Eye (tissue), 1 donor: ENCODE results near the gene TMEM44.
"Not testable (repeated sequence)": the region's sequence is repeated elsewhere in the genome, so short reads cannot be mapped to it uniquely, and the experiment has no call there.

Experiments used
- DNase-seq: peaks from one replicate; pipeline ENCODE4 v3.0.0-alpha.2; 2015

TMEM44 gene

DNA sequence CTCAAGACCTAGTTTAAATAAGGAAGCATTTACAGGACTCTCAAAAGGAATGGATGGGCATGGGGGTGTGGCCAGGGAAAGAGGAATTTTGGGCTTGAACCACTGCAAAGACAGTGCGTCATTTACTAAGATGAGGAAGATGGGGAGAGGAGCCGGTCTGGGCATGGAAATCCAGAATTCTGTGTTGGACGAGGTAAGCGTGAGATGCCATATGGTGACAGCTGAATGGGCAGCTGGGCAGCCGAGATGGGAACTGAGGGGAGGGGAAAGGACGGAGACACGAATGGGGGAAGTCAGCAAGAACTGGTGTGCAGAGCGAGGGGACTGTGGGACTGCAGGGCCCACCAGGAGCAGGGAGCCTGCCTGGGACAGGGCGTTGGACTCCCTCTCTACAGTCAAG is 24.2 kb downstream of the TMEM44 start:
- no peak for DNase-seq

- no peak for DNase-seq
Measured at GRCh38 chr3:194607592-194608389, 25.4 kb downstream of the TMEM44 start.

DNA sequence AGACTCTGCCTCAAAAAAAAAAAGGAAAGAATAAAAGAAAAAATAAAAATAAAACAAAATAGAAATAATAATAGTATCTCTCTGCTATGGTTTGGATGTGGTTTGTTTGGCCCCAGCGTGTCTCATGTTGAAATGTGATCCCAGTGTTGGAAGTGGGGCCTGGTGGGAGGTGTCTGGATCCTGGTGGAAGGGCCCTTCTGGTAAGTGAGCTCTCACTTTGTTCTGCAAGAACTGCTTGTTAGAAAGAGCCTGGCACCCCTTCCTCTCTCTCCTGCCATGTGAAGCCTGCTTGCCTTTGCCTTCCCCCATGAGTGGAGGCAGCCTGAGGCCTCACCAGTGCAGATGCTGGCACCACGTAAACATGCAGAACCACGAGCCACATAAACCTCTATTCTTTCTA is 26.3 kb downstream of the TMEM44 start:
- DNase-seq: no peak

GRCh38 chr3:194606163-194606562 is 27.1 kb downstream of the TMEM44 start:
- DNase-seq: no peak

DNA sequence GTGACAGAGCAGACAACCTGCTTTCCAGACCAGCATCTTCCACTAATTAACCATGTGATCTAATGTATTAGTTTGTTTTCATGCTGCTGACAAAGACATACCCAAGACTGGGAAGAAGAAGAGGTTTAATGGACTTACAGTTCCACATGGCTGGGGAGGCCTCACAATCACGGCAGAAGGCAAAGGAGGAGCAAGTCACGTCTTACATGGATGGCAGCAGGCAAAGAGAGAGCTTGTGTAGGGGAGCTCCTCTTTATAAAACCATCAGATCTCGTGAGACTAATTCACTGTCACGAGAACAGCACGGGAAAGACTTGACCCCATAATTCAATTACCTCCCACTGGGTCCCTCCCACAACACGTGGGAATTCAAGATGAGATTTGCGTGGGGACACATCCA is 27.9 kb downstream of the TMEM44 start:
- DNase-seq: not testable (repeated sequence)

- DNase-seq: no peak
Measured at GRCh38 chr3:194604837-194605236, 28.4 kb downstream of the TMEM44 start.

- DNase-seq: no peak
Measured at GRCh38 chr3:194604126-194604525, 29.1 kb downstream of the TMEM44 start.

GRCh38 chr3:194602669-194603171 is 30.5 kb downstream of the TMEM44 start:
- peak; percentile 72 for DNase-seq

GRCh38 chr3:194598771-194599557 is 34.3 kb downstream of the TMEM44 start:
- no peak for DNase-seq

DNA sequence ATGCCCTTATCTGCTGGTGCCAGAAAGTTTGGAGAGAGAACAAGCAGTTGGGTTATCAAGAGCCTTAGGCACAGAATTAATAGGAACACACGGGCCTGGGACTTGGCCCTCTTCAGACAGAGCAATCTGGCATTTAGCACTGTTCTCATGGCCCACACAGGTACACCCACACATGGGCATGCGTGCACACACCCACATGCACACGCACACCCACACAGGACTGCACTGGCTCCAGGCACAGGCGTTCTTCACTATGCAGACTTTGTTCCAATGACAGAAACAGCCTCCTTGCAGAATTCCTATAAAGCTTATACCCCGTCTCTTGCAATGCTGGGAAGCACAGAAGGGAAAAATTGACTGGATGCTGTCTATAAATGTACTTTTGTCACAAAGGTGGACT is 36.3 kb downstream of the TMEM44 start:
- DNase-seq: no peak

GRCh38 chr3:194592798-194593752 is 40.1 kb downstream of the TMEM44 start:
- peak; percentile 66 for DNase-seq

DNA sequence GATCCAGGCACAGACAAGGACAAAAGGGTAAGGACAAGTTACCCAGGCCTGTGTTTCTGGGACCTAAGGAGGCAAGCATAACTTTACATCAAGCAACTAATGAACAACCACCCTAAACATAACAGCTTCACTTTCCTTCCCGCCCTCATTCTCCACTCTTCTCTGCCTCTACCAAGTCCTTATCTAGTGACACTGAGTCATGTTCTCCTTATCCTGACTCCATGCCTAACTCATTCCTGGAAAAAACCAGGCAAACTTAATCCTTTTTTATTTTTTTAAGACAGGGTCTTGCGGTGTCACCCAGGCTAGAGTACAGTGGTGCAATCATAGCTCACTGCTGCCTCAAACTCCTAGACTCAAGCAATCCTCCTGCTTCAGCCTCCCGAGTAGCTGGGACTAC is 44.5 kb downstream of the TMEM44 start:
- DNase-seq: no peak

- no peak for DNase-seq
Measured at GRCh38 chr3:194588236-194588635, 45.0 kb downstream of the TMEM44 start.

- no peak for DNase-seq
Measured at GRCh38 chr3:194587438-194587931, 45.7 kb downstream of the TMEM44 start.

- DNase-seq: no peak
Measured at GRCh38 chr3:194586836-194587235, 46.4 kb downstream of the TMEM44 start.

DNA sequence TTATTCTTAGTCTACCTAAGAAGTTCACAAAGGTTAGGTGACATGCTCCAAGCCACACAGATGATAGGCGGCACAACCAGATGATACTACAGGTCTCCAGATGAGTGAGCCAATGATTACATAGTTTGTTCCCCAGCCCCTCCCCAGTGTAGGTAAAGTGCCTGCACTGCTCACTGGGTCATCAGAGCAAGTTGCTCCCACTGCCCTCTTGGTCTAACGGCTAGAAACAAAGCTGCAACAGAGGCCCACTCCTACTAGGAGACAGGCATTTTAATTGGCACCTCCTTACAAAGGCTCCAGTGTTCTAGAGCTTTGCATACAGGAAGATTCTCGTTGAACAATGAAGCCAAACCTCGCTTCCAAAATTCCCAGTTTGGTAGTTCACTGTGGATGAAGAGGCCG is 47.3 kb downstream of the TMEM44 start:
- no peak for DNase-seq

DNA sequence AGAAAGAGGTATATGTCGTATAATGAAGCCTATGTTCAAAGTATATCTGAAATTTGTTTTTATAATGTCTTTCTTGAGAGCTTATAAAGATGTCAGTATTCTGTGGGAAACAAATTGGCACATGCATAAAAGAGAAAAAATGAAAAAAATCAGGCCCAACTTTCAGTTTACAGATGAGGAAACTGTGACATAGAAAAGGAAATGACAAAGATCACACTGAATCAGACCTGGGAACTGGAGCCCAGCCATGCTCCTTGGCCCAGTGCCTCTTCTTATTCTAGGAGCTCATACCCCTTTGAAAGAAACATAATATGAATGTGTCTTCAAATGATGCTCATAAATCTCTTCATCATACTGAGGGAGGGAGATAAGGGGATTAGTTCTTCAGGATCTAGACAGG is 48.4 kb downstream of the TMEM44 start:
- no peak for DNase-seq

DNA sequence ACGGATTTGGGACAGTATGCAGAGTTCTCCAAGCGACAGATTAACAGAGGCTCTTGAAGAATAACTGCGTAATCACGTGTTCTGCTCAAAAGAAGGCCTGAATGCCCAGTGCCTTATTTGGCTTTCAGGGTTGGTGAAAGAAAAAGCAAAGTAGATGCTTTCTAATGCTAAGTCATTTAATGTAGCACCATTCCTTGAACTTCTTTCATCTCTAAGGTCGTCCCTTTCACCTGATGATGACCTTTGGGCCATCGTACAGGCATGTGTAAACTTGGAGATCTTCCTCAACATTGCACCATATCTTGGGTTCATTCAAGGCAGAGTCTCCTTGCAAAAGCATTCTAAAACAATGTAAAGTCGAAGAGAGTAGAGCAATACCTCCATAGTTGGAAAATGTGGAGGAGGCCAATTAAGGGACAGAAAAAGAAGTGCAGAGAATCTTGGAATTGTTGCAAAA is 48.9 kb downstream of the TMEM44 start:
- no peak for DNase-seq

GRCh38 chr3:194582196-194582905 is 50.9 kb downstream of the TMEM44 start:
- no peak for DNase-seq

- DNase-seq: no peak
Measured at GRCh38 chr3:194579091-194579606, 54.1 kb downstream of the TMEM44 start.
